Fibroblast of skin of left quadriceps (primary cell): ENCODE results near the gene SLC1A1.
A peak's percentile ranks its signal among the peaks of the same experiment; 100 is the strongest.

Experiments used
- DNase-seq, 2 experiments: peaks; one replicate each; pipeline ENCODE4 v3.0.0-alpha.2; 2013; ENCODE audit warnings: low read depth in 2 of 2

SLC1A1 gene

GRCh38 chr9:4617752-4618151 lies 127.5 kb downstream of the SLC1A1 start:
- no peak for DNase-seq

DNA sequence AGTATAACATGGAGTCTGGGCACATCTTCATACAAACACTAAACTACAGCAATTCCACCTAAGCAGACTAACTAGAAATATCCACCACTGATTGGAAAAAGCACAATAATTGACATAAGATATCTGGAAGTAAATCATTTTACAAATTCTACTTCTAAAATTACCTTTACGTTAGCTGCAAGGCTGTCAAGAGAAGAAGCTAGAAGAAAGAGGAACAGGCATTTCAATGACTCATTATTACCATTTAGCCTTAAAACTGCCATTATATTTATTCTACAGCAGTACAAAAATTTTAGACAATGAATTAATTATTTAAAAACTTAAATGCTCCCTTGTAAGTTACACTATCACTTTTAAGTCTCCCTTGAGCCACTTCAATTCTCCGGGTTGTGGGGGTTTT lies 128.4 kb downstream of the SLC1A1 start:
- no peak for DNase-seq

- DNase-seq, result no peak
Measured at GRCh38 chr9:4620057-4620765, 129.9 kb downstream of the SLC1A1 start.

DNA sequence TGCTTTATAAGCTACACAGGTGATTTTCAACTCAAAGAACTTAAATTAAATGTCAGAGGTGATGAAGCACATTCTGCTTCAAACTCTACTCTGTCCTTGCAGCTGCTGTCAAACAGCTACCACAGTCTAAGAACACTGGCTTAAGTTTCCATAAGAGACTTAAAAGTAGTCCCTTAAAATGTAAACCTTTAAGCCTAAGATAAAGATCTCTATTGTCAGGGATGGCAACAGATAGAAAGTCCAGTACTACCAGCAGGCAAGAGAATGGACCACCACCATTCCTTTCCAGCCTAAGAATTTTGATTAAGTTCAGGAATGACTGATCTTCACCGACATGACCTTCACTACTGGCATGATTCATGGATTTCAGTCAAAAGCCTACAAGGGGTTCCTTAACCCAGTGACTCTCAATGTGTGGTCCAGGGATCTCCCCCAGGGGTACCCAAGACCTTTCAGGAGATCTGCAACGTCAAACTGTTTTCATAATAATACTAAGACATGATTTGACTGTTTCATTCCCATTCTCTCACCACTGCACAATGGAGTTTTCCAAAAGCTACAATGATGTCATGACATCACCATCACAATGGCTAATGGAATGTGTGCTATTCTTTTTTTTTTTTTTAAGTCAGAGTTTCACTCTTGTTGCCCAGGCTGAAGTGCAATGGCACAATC lies 130.8 kb downstream of the SLC1A1 start:
- DNase-seq, result no peak

DNA sequence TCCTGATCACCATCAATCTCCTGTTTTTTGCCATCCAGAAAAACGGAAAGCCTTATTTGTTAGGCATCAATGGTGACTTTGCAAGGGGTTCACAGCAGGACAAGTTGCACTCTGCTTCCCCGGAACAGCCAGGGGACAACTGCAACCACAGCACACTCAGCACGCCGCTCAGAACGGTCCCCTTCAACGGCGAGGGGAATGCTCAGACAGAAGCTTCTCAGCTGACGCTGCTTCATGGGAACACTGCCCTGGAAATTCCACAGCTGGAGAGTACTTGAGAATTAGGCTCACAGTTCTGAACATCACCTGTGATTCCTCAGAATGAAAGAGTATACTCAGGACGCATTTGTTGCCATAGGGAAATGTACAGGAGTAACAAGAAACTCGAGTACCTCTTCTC lies 131.7 kb downstream of the SLC1A1 start:
- DNase-seq, result no peak

DNA sequence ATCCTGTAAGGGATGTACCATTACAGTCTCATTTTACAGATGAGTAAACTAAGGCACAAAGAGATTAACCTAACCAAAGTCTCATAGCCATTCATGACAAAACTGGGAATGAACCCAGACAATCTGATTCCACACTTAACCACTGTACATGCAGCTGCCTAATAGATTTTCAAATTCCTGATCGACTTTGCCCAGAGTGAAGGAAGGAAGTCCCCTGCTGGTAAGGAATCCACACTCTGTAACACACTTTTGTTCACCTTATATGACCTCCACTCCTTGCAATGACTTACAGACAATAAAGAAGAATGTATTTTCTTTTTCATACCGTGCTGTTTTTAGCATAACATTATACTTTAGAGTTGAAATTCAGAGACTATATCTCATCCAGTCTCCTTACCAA lies 140.6 kb downstream of the SLC1A1 start:
- DNase-seq, result peak; percentile 11 to 15
